ENCODE measurements around the gene CDH9. TPM values are rescaled to one million over a fixed set of nuclear protein-coding genes. Genes with fewer than 3 reads are reported as not detected.

The CDH9 gene
- polyA plus RNA-seq, 2 of the 4 experiments (the other 2 are of a cell fraction) = 0.22 TPM; not detected in 1

DNA sequence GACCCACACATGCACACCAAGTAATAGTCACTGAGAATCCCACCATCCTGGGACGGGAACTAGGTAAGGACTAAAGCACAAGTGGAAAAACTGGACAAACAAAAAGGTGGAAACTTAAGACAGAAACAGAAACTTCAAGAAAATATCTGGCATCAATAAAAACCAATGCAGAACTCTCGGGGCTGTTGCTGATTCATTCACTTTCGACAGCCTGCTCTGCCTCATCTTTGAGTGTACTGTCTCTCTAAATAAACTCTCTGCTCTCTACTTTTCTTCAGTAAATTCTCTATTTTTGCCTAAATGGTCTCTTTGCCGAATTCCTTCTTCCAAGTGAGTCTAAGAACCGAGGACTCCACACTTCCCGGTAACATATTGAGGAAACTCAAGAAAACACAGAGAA, 116.9 kb downstream of the CDH9 start:
- H3K9me3 ChIP-seq = no peaks in the 10 kb centered on the region; the same call in 2 of the 3 replicates
- ChIA-PET POLR2A (no interaction called here), CTCF (no interaction called here)
- no peak overlapping the region for H3K4me3 ChIP-seq
- H3K4me1 ChIP-seq = no peaks in the 10 kb centered on the region
- peak overlapping the region; percentile 23; the same call in 1 of the 3 replicates for H3K4me2 ChIP-seq
- WGBS (ENCODE audit: missing lambda C conversion rate) = 36% methylated on average over 6 of the region's 6 CpGs
- TF ChIP-seq ZSCAN20 (CRISPR knock-in tag; IDR thresholded peaks at IDR 0.05) = no peak
- TF ChIP-seq POLR2AphosphoS2 (conservative IDR thresholded peaks at IDR 0.05; ENCODE audit: low read length) = no peak
- TF ChIP-seq TFCP2L1 (CRISPR knock-in tag; IDR thresholded peaks at IDR 0.05) = no peak
- TF ChIP-seq, protein P1, sequence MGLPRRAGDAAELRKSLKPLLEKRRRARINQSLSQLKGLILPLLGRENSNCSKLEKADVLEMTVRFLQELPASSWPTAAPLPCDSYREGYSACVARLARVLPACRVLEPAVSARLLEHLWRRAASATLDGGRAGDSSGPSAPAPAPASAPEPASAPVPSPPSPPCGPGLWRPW (IDR thresholded peaks at IDR 0.05) = no peak
- no peak for TF ChIP-seq ZNF302 (CRISPR knock-in tag; IDR thresholded peaks at IDR 0.05)
- no peak for TF ChIP-seq CHD2 (IDR thresholded peaks at IDR 0.05; ENCODE audit: low read length, partially characterized antibody)
- no peak for TF ChIP-seq TP53 (CRISPR knock-in tag; IDR thresholded peaks at IDR 0.05)
- TF ChIP-seq RCOR1 (IDR thresholded peaks at IDR 0.05; ENCODE audit: low read depth, low read length) = no peak
- no peak for TF ChIP-seq SMC3 (IDR thresholded peaks at IDR 0.05)
- no peak for TF ChIP-seq NFE2L2 (conservative IDR thresholded peaks at IDR 0.05; ENCODE audit: low read length)
- TF ChIP-seq NR3C1 (IDR thresholded peaks at IDR 0.05) = no peak
- no peak for TF ChIP-seq JUN (IDR thresholded peaks at IDR 0.05)
- TF ChIP-seq FOXS1 (CRISPR knock-in tag; IDR thresholded peaks at IDR 0.05) = no peak
- TF ChIP-seq EP300 (IDR thresholded peaks at IDR 0.05) = no peak
- TF ChIP-seq, protein P2, sequence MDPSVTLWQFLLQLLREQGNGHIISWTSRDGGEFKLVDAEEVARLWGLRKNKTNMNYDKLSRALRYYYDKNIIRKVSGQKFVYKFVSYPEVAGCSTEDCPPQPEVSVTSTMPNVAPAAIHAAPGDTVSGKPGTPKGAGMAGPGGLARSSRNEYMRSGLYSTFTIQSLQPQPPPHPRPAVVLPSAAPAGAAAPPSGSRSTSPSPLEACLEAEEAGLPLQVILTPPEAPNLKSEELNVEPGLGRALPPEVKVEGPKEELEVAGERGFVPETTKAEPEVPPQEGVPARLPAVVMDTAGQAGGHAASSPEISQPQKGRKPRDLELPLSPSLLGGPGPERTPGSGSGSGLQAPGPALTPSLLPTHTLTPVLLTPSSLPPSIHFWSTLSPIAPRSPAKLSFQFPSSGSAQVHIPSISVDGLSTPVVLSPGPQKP (IDR thresholded peaks at IDR 0.05; ENCODE audit: low read depth, low read length) = no peak
- no peak for TF ChIP-seq GATA3 (IDR thresholded peaks at IDR 0.05; ENCODE audit: borderline replicate concordance)
- ATAC-seq (no peak), DNase-seq (ENCODE audit: low read depth in 1 of 2, low spot score in 1 of 2) (no peak), FAIRE-seq (no peak)
- no peak overlapping the region for H3K27ac ChIP-seq

DNA sequence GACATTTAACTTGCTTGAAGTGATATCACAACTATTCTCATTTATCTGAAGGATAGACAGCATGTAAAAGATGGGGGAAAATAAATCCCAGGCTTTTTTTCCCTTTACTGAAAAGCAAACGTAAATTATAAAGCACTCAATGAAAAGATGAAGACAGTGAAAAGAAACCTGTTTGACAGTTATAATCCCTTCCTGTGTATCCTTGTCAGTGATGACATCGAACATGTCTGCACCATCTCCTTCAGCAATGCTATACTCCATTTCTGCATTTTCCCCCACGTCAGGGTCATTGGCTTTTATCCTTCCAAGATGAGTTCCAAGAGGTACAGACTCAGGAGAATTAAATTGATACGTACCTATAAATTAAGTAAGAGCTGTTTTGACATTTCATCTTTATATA, 134.9 kb downstream of the CDH9 start:
- H3K9me3 ChIP-seq = no peaks in the 10 kb centered on the region
- POLR2A ChIA-PET = no interaction called here
- ATAC-seq (no peak), FAIRE-seq (no peak), DNase-seq (ENCODE audit: low read depth in 1 of 2, low spot score in 1 of 2) (no peak)
- H3K4me2 ChIP-seq = no peak overlapping the region
- no peak overlapping the region for H3K4me3 ChIP-seq
- no peaks in the 10 kb centered on the region for H3K4me1 ChIP-seq
- TF ChIP-seq NR3C1 (IDR thresholded peaks at IDR 0.05) (no peak), SREBF2 (IDR thresholded peaks at IDR 0.05) (no peak), MYC (IDR thresholded peaks at IDR 0.05; ENCODE audit: borderline replicate concordance, low read length) (no peak), MAZ (IDR thresholded peaks at IDR 0.05; ENCODE audit: borderline replicate concordance, low read depth, low read length) (no peak), GATA3 (IDR thresholded peaks at IDR 0.05; ENCODE audit: borderline replicate concordance) (no peak), ZC3H11A (IDR thresholded peaks at IDR 0.05) (no peak), KDM5A (IDR thresholded peaks at IDR 0.05) (no peak), ZSCAN20 (CRISPR knock-in tag; IDR thresholded peaks at IDR 0.05) (no peak), NPAS2 (CRISPR knock-in tag; IDR thresholded peaks at IDR 0.05; ENCODE audit: borderline replicate concordance) (no peak)
- TF ChIP-seq, protein P3, sequence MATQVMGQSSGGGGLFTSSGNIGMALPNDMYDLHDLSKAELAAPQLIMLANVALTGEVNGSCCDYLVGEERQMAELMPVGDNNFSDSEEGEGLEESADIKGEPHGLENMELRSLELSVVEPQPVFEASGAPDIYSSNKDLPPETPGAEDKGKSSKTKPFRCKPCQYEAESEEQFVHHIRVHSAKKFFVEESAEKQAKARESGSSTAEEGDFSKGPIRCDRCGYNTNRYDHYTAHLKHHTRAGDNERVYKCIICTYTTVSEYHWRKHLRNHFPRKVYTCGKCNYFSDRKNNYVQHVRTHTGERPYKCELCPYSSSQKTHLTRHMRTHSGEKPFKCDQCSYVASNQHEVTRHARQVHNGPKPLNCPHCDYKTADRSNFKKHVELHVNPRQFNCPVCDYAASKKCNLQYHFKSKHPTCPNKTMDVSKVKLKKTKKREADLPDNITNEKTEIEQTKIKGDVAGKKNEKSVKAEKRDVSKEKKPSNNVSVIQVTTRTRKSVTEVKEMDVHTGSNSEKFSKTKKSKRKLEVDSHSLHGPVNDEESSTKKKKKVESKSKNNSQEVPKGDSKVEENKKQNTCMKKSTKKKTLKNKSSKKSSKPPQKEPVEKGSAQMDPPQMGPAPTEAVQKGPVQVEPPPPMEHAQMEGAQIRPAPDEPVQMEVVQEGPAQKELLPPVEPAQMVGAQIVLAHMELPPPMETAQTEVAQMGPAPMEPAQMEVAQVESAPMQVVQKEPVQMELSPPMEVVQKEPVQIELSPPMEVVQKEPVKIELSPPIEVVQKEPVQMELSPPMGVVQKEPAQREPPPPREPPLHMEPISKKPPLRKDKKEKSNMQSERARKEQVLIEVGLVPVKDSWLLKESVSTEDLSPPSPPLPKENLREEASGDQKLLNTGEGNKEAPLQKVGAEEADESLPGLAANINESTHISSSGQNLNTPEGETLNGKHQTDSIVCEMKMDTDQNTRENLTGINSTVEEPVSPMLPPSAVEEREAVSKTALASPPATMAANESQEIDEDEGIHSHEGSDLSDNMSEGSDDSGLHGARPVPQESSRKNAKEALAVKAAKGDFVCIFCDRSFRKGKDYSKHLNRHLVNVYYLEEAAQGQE (IDR thresholded peaks at IDR 0.05) = no peak
- WGBS (ENCODE audit: missing lambda C conversion rate) = 32% methylated on average over 4 of the region's 4 CpGs
- CTCF ChIA-PET = no interaction called here
- no peak overlapping the region for H3K27ac ChIP-seq
